Astrocyte of the cerebellum (primary cell): ENCODE data around the gene FASTKD3.

Source experiments
- DNase-seq: peaks from one replicate; pipeline ENCODE4 v3.0.0-alpha.2; 2011; ENCODE audit warnings: low read depth
- H3K4me3 ChIP-seq: 2 replicates; pipeline ENCODE4 v1.5.1; 2011; ENCODE audit warnings: mild to moderate bottlenecking, low read depth, low read length, moderate library complexity
- in situ Hi-C: cut with HindIII; loops from 2 replicates; pipeline ENCODE4 v1.10.0; 2017; ENCODE audit warnings: low sequenced_read_pairs
- TF ChIP-seq, protein P1 (sequence below): IDR thresholded peaks from 2 replicates; pipeline ENCODE4 v1.5.1; 2012; ENCODE audit warnings: low read length, low read depth, moderate library complexity, mild to moderate bottlenecking; ENCODE audit errors: missing control alignments

The FASTKD3 gene

GRCh38 chr5:7881091-7881490 is 12.3 kb upstream of the FASTKD3 start:
- in situ Hi-C loops, result no loop called here
- TF ChIP-seq, protein P1, sequence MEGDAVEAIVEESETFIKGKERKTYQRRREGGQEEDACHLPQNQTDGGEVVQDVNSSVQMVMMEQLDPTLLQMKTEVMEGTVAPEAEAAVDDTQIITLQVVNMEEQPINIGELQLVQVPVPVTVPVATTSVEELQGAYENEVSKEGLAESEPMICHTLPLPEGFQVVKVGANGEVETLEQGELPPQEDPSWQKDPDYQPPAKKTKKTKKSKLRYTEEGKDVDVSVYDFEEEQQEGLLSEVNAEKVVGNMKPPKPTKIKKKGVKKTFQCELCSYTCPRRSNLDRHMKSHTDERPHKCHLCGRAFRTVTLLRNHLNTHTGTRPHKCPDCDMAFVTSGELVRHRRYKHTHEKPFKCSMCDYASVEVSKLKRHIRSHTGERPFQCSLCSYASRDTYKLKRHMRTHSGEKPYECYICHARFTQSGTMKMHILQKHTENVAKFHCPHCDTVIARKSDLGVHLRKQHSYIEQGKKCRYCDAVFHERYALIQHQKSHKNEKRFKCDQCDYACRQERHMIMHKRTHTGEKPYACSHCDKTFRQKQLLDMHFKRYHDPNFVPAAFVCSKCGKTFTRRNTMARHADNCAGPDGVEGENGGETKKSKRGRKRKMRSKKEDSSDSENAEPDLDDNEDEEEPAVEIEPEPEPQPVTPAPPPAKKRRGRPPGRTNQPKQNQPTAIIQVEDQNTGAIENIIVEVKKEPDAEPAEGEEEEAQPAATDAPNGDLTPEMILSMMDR, result no peak
- H3K4me3 ChIP-seq, result no peak overlapping the region
- DNase-seq, result no peak

- TF ChIP-seq, protein P1, result no peak
- H3K4me3 ChIP-seq, result no peak overlapping the region
- DNase-seq, result no peak
- in situ Hi-C loops, result no loop called here
These were observed 9.6 kb upstream of the FASTKD3 start for GRCh38 chr5:7878381-7878873.

- H3K4me3 ChIP-seq, result no peak overlapping the region
- TF ChIP-seq, protein P1, result no peak
- in situ Hi-C loops, result no loop called here
- no peak for DNase-seq
These were observed 9.0 kb upstream of the FASTKD3 start for GRCh38 chr5:7877851-7878250.

DNA sequence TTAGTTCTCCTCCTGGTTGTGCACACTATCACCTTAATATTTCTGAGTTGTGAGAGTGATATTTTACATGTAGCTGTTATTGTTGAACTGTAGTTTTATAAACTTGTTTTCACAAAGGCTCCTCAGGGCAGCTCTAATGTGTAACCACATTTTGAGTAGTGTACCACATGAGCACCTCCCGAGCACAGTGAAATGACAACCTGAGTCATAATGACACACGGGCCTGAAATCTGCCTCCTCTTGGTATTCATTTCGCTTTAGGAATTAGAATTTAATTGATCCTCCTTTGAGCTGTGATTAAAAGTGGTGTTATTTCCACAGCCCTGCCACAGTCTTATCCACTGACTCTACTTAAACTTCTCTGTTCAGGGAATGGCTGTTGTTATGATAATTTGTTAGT is 8.0 kb upstream of the FASTKD3 start:
- no peak for DNase-seq
- TF ChIP-seq, protein P1, result no peak
- in situ Hi-C loops, result no loop called here
- H3K4me3 ChIP-seq, result no peak overlapping the region

DNA sequence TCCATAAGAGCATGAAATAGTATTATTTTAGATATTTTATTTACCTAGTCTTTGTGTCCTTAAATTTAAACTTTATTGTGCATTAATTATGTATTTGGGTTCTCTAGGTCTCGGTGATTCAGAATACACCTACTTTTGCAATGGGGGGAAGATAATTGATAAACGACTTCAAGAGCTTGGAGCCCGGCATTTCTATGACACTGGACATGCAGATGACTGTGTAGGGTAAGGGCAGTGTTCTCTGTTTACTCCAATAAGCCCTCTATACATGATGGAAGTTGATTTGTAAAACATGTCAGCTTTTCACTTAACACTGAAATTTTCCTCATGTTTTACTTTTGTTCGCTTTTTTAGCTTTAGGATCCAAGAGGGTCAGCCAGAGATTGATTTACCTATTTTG is 6.3 kb upstream of the FASTKD3 start:
- DNase-seq, result no peak
- no peak overlapping the region for H3K4me3 ChIP-seq
- in situ Hi-C loops, result no loop called here

DNA sequence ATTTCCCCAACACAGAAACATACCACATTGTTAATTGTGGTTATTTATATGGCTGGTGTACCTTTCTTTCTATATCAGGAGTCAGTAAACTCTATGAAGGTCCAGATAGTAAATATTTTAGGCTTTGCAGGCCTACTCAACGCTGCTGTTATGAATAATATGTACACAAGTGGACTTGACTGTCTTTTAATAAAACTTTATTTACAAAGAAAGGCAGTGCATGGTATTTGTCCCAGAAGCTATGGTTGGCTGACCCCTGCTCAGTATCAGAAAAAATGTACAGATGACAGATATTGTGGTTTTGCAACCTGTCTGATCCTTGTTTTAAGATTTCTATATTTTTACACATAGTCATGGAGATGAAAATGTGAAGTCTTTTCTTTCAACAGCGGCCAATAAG is 5.8 kb upstream of the FASTKD3 start:
- DNase-seq, result no peak
- no peak overlapping the region for H3K4me3 ChIP-seq
- TF ChIP-seq, protein P1, result no peak
- in situ Hi-C loops, result no loop called here

More for the DNA sequence above, 6.3 kb upstream of the FASTKD3 start:
- TF ChIP-seq, protein P1, result no peak

GRCh38 chr5:7873216-7873615 is 4.4 kb upstream of the FASTKD3 start:
- in situ Hi-C loops, result no loop called here
- no peak overlapping the region for H3K4me3 ChIP-seq
- DNase-seq, result no peak
- TF ChIP-seq, protein P1, result no peak
